Right lobe of liver (tissue), 6 donors: Measurements from ENCODE around the gene TMEM119. TPM values are rescaled to one million over a fixed set of nuclear protein-coding genes. Genes with fewer than 3 reads are reported as not detected.

Source experiments
- ATAC-seq, 4 donors: fragments of 200-7000 bp; cut with Tn5 transposase; one replicate each; pipeline ENCODE4 v1.9.1; 2020; ENCODE audit warnings: mild to moderate bottlenecking in 4 of 4, moderate library complexity in 4 of 4
- DNase-seq, 3 donors: peaks; one replicate each; pipeline ENCODE4 v3.0.0-alpha.2; 2020
- H3K27ac ChIP-seq, 3 donors: fragments of 200-600 bp; one replicate each; pipeline ENCODE4 v1.8.0; 2022
- H3K27me3 ChIP-seq, 2 donors: fragments of 200-600 bp; one replicate each; pipeline ENCODE4 v1.8.0; 2022
- H3K36me3 ChIP-seq, 4 donors: fragments of 200-600 bp; sonication (generic) in 1 of 4; one replicate each; pipeline versions ENCODE4 v1.5.1 to v1.8.0; 2017 to 2022; ENCODE audit warnings: control low read depth in 1 of 4
- H3K4me1 ChIP-seq, 4 donors: fragments of 200-600 bp; sonication (generic) in 1 of 4; one replicate each; pipeline versions ENCODE4 v1.5.1 to v1.8.0; 2017 to 2022; ENCODE audit warnings: control low read depth in 1 of 4
- H3K4me3 ChIP-seq, 3 donors: fragments of 200-600 bp; one replicate each; pipeline ENCODE4 v1.8.0; 2022
- H3K9me3 ChIP-seq, 4 donors: fragments of 200-600 bp; sonication (generic) in 1 of 4; one replicate each; pipeline versions ENCODE4 v1.5.1 to v1.8.0; 2017 to 2022; ENCODE audit warnings: control low read depth in 1 of 4
- POLR2A ChIP-seq: fragments of 450-650 bp; IDR thresholded peaks from one replicate; pipeline ENCODE4 v1.6.1; 2017; ENCODE audit warnings: antibody characterized with exemption, mild to moderate bottlenecking
- WGBS: methylation state at CpG from one replicate; pipeline ENCODE4 v1.1.6; 2018; ENCODE audit warnings: low coverage, low lambda C conversion rate; ENCODE audit not compliant: insufficient coverage; ENCODE audit errors: missing lambda C conversion rate; 5-methylcytosine and 5-hydroxymethylcytosine counted together
- intact Hi-C, 2 donors: fragments of 100-400 bp; cut with DNase I; formaldehyde crosslinking; loops; one replicate each; pipeline versions ENCODE4 v1.11.2 to v1.14.1; 2022
- total RNA-seq, 6 experiments: library from RNA; depleted of rRNA in 2 of 6; stranded (reverse); fragments of >200 nt in 2 of 6; fragmentation: NEBNext Ultra II Directional in 3 of 6; extraction: Animal tissue kit (Norgen Biotek cat#: 25700) in 3 of 6; gene quantifications; one replicate each; pipeline versions ENCODE4 v1.1.0 to v1.2.4, GENCODE V29; 2016 to 2023
- TF ChIP-seq, protein P1 (sequence below), 4 donors: fragments of 200-600 bp in 3 of 4; fragments of 450-650 bp in 1 of 4; IDR thresholded peaks; one replicate each; pipeline versions ENCODE4 v1.5.1 to v1.8.0; 2016 to 2022; ENCODE audit warnings: antibody characterized with exemption in 4 of 4, mild to moderate bottlenecking in 2 of 4
- donor health status: DM: no; HTN: yes; CAD: no.
- donor health status: DM: no; HTN: no; CAD: no.
- donor health status: DM: no; HTN: no; CAD: no.
- donor health status: DM: no; HTN: yes; CAD: no.
- donor health status: DM: no; HTN: yes; CAD: no.

The TMEM119 gene
- total RNA-seq, 6 experiments from 2014 or later: 0.09 to 0.38 (median 0.22) TPM; not detected in 2

GRCh38 chr12:108604208-108604941 lies 6.5 kb upstream of the TMEM119 start:
- no peak overlapping the region for H3K4me3 ChIP-seq
- ATAC-seq: no peak
- no peak for TF ChIP-seq POLR2A
- TF ChIP-seq, protein P1, sequence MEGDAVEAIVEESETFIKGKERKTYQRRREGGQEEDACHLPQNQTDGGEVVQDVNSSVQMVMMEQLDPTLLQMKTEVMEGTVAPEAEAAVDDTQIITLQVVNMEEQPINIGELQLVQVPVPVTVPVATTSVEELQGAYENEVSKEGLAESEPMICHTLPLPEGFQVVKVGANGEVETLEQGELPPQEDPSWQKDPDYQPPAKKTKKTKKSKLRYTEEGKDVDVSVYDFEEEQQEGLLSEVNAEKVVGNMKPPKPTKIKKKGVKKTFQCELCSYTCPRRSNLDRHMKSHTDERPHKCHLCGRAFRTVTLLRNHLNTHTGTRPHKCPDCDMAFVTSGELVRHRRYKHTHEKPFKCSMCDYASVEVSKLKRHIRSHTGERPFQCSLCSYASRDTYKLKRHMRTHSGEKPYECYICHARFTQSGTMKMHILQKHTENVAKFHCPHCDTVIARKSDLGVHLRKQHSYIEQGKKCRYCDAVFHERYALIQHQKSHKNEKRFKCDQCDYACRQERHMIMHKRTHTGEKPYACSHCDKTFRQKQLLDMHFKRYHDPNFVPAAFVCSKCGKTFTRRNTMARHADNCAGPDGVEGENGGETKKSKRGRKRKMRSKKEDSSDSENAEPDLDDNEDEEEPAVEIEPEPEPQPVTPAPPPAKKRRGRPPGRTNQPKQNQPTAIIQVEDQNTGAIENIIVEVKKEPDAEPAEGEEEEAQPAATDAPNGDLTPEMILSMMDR (IDR thresholded peaks at IDR 0.05): no peak
- H3K4me1 ChIP-seq: no peaks in the 10 kb centered on the region
- no peak for DNase-seq
- no peak overlapping the region for H3K27ac ChIP-seq
- intact Hi-C loops: no loop called here
- no peaks in the 10 kb centered on the region for H3K27me3 ChIP-seq
- H3K36me3 ChIP-seq: no peaks in the 10 kb centered on the region
- WGBS: 47% methylated on average over 7 of the region's 14 CpGs
- H3K9me3 ChIP-seq: no peaks in the 10 kb centered on the region

DNA sequence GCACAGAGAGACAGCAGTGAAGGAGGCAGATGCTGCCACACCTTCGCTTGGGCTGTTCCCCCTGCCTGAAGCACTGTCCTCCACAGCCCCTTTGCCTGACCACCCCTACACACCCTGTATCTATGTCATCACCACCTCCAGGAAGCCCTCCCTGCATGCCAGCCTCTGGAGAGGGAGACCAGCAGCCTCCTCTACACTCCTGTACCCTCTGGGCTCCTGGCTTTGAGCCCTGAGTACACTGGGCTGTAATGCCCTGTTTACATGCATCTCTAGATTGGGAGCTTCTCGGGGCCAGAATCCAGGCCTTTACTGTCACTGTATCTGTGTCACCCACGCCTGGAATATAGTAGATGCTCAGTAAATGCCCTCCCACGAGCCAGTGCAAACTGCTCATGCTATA lies 5.9 kb upstream of the TMEM119 start:
- H3K9me3 ChIP-seq: no peaks in the 10 kb centered on the region
- H3K27ac ChIP-seq: no peak overlapping the region
- H3K4me1 ChIP-seq: no peaks in the 10 kb centered on the region
- DNase-seq (no peak), ATAC-seq (no peak)
- no peak for TF ChIP-seq POLR2A
- H3K27me3 ChIP-seq: no peaks in the 10 kb centered on the region
- no peak overlapping the region for H3K4me3 ChIP-seq
- H3K36me3 ChIP-seq: no peaks in the 10 kb centered on the region
- 67% methylated on average over 4 of the region's 4 CpGs for WGBS
- intact Hi-C loops: no loop called here

GRCh38 chr12:108602976-108603704 lies 5.3 kb upstream of the TMEM119 start:
- intact Hi-C loops: no loop called here
- Histone ChIP-seq H3K27ac (no peak overlapping the region), H3K36me3 (no peaks in the 10 kb centered on the region), H3K4me1 (no peaks in the 10 kb centered on the region), H3K4me3 (no peak overlapping the region), H3K27me3 (no peaks in the 10 kb centered on the region), H3K9me3 (no peaks in the 10 kb centered on the region)
- TF ChIP-seq, protein P1 (IDR thresholded peaks at IDR 0.05): no peak
- TF ChIP-seq POLR2A: no peak
- WGBS: no CpG with 5 or more reads among the region's 15 CpGs
- ATAC-seq: peak in 1 of 4 donors; percentile 12
- no peak for DNase-seq

DNA sequence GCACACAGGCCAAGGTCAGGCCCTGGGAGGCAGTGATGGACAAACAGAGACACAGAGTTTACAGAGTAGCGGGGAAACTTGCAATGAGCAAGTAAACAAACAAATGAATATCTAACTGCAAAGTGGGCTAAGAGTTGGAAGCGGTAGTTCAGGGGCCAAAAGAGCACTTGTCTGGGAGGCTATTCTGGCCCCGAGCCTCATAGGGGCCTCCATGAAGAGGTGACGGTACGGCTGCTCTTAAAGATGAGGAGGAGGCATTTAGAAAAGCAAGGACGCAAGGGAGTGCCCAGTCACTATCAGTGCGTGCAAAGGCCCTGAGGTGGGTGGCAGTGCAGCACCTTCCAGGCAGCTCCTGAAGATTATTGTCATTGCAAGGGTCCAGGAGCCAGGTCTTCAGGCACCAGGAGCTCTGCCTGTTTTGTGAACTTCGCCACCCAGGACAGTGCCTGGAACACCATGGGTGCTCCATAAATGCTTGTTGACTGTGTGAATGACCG lies 4.4 kb upstream of the TMEM119 start:
- H3K36me3 ChIP-seq: no peaks in the 10 kb centered on the region
- ATAC-seq (no peak), DNase-seq (no peak)
- H3K9me3 ChIP-seq: no peaks in the 10 kb centered on the region
- no peak overlapping the region for H3K4me3 ChIP-seq
- intact Hi-C loops: no loop called here
- H3K27ac ChIP-seq: no peak overlapping the region
- TF ChIP-seq, protein P1 (IDR thresholded peaks at IDR 0.05): no peak
- 88% methylated on average over 7 of the region's 9 CpGs for WGBS
- H3K27me3 ChIP-seq: no peaks in the 10 kb centered on the region
- no peaks in the 10 kb centered on the region for H3K4me1 ChIP-seq

- H3K4me1 ChIP-seq: no peaks in the 10 kb centered on the region
- H3K36me3 ChIP-seq: no peaks in the 10 kb centered on the region
- TF ChIP-seq, protein P1 (IDR thresholded peaks at IDR 0.05): no peak
- no peak for TF ChIP-seq POLR2A
- 55% methylated on average over 3 of the region's 4 CpGs for WGBS
- no peak overlapping the region for H3K27ac ChIP-seq
- intact Hi-C loops: no loop called here
- ATAC-seq: no peak
- no peak for DNase-seq
- no peaks in the 10 kb centered on the region for H3K9me3 ChIP-seq
- no peaks in the 10 kb centered on the region for H3K27me3 ChIP-seq
- no peak overlapping the region for H3K4me3 ChIP-seq
Measured at GRCh38 chr12:108600702-108601007, 2.8 kb upstream of the TMEM119 start.
